Stimulated activated CD8-positive, alpha-beta memory T cell treated with anti-CD3 and anti-CD28 coated beads, Interleukin-15, amount 100 ng/mL, for 24 hours (primary cell): ENCODE data around the gene HOXD1.

Experiments used
- DNase-seq: peaks from one replicate; pipeline ENCODE4 v3.0.0-alpha.2; 2020; ENCODE audit warnings: low read depth

Gene HOXD1

GRCh38 chr2:176165370-176166050 is 23.0 kb upstream of the HOXD1 start:
- no peak for DNase-seq

GRCh38 chr2:176166272-176166671 is 22.2 kb upstream of the HOXD1 start:
- no peak for DNase-seq

DNA sequence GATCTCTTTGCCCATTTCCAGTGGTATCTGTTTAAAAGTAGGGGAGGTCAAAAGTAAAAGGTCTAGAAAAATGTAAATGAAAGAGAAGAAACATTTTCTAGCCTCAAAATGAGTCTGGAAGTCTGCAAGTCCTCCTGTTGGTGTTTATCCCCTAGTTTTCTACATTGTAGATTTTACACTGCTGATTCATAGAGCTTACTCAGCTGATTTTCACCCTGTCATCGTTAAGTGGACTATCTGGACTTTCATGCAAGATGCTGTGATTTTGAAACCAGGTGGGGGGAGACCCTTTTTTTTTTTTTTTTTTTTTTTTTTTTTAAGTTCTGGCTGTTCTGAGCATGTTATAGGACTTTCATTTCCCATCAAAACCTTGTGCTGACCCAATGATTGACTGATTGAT is 21.1 kb upstream of the HOXD1 start:
- no peak for DNase-seq

DNA sequence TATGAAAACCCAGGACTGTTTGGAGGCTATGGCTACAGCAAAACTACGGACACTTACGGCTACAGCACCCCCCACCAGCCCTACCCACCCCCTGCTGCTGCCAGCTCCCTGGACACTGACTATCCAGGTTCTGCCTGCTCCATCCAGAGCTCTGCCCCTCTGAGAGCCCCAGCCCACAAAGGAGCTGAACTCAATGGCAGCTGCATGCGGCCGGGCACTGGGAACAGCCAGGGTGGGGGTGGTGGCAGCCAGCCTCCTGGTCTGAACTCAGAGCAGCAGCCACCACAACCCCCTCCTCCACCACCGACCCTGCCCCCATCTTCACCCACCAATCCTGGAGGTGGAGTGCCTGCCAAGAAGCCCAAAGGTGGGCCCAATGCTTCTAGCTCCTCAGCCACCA is 19.3 kb upstream of the HOXD1 start:
- no peak for DNase-seq

- DNase-seq, result no peak
These were observed 18.8 kb upstream of the HOXD1 start for GRCh38 chr2:176169711-176170110.

DNA sequence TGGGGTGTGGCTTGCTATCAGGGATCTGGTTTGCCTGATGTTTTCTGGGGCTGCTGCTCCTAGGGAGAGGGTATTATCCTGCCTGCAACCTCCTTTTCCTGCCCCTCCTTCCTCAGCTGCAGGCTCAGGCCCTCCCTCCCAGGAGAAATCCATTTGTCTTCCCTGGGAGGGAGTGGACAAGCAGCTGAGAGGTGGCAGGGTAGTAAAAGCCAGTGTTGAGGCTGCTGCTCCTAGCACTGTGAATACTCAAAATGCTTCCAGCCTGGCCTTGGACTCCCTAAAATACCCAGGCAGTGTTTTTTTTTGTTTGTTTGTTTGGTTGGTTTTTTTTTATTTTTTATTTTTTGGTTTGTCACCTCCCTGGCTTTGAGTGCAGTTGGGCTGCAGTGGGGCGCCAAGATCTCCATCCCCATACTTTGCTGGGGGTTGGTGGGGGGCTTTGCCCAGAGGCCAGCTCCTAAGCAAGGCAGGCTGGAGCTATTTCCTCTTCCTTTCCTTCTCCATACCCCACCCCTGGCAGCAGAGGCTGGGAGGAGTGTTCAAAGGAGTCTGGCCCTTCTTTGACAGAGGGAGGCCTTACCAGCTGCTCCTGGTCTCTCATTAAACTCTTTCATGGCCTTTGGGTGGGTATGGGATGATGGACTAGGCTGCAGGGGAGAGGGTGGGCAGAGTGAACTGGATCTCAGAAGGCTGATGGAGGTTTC is 17.7 kb upstream of the HOXD1 start:
- no peak for DNase-seq

DNA sequence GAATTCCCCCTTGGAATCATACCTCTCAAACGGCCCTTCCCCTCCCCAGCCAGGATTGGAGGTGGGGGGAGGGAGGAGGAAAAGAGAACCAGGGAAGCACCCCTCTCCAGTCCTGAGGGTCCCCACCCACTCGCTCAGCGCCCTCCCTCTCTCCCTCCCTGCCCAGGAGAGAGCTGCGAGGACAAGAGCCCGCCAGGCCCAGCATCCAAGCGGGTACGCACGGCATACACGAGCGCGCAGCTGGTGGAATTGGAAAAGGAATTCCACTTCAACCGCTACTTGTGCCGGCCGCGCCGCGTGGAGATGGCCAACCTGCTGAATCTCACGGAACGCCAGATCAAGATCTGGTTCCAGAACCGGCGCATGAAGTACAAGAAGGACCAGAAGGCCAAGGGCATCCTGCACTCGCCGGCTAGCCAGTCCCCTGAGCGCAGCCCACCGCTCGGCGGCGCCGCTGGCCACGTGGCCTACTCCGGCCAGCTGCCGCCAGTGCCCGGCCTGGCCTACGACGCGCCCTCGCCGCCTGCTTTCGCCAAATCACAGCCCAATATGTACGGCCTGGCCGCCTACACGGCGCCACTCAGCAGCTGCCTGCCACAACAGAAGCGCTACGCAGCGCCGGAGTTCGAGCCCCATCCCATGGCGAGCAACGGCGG is 17.0 kb upstream of the HOXD1 start:
- DNase-seq, result no peak

GRCh38 chr2:176172007-176172894 is 16.2 kb upstream of the HOXD1 start:
- no peak for DNase-seq

DNA sequence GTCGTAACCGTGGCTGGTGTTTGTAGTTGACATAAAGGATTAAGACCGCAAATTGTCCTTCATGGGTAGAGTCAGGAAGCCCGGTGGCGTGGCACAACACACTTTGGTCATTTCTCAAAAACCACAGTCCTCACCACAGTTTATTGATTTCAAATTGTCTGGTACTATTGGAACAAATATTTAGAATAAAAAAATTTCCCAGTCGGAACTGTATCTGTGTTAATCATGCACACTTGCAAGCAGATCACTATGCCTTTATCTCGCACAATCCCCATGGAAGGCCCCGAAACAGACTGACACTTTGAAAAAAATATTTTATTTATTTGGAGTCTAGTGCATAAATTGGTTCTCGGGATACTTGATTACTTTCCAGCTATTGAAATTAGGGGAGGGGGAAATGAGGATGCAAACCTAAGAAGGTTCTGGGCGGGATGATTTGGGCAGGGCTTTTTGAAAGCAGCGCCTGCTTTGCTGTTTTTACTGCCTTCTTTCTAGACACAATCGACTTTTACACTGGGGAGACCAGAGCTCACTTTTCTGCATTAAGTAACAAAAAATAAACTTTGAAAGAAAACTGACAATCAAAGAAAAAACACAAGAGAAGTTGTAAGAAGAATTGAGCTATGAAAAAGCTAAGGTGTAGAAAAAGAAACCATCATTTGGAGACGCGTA is 15.4 kb upstream of the HOXD1 start:
- DNase-seq, result no peak

- DNase-seq, result no peak
These were observed 14.7 kb upstream of the HOXD1 start for GRCh38 chr2:176173567-176174381.

DNA sequence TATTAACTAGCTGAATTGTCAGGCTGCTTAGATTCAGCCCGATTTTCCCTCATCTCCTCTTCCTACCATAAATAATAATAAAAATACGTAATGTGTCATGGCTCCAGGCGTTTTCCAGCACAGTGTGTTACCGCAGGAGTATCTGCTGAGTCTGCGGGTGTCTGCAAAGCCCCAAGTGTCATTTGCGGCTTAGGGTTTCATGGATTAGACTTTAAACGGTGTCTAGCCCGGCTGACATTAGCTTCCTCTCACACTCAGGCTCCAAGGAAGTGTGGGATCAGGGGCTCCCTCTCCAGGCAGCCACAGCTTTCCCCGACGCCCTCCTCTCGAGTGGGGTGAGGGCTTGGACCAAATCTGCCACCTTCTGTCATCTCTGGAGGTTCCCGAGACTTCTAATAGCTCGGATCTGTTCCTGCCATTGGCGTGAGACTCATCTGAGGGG is 14.1 kb upstream of the HOXD1 start:
- no peak for DNase-seq

DNA sequence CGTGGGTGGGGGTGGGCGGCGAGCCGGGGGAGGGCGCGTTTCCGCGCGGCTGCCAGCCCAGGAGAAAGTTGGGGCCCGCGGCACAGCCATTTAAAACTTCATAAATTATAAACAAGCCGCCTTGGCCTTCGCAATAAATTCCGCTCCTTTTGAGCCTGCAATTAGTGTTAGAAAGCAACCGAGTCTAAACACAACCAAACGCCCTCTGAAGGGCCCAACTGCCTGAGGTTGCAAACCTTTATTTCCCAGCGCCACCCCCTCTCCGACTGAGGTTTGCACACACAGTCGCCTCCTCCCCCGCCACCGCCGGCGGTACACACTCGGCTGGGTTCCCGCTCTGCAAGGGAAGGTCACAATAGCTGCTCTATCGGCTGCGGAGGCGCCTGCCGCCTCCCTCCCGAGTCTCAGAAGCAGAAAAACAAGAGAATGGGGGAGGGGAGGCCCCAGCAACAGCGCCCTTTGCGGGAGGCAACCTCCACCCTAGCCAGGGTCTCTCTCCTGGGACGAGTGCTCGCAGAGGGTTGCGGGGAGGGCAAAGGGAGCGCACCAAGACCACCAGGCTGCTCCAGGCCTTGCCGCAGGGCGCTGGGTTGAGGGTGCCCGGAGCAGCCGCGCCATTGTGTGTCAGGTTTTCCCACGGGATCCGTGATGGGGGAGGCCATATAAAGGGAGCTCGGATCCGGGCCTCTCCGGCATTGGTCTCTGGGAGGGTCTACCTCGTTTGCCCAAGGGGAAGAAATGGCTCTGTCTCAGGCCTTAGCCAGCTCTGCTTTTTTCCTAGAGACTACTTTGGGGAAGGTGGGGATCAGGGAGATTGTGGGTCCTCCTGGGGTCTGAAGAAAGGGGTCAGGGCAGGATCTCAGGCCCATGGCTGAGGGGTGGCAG is 13.4 kb upstream of the HOXD1 start:
- DNase-seq, result no peak

GRCh38 chr2:176175709-176176607 is 12.5 kb upstream of the HOXD1 start:
- DNase-seq, result no peak

DNA sequence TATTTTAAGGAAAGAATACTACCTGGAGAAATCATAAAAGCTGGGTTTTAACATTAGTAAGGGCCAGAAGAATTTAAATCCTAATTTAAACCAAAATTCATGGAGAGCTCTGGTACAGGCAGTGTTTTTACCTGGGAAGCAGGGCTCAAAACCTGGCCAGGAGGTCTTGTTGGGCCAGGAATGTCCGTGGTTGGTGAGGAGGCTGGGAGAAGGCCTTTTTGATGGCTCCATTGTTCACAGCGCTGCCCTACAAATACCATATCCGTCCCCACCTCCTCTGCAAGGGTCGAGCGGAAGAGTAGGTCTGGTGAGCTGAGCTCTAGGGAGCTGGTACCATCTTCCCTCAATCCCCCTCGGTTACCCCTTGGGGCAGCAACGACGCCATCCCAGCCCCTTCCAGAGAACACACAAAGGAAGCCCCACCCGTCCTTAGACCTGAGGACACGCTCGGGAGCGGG is 10.9 kb upstream of the HOXD1 start:
- no peak for DNase-seq

GRCh38 chr2:176178038-176178756 is 10.3 kb upstream of the HOXD1 start:
- no peak for DNase-seq

DNA sequence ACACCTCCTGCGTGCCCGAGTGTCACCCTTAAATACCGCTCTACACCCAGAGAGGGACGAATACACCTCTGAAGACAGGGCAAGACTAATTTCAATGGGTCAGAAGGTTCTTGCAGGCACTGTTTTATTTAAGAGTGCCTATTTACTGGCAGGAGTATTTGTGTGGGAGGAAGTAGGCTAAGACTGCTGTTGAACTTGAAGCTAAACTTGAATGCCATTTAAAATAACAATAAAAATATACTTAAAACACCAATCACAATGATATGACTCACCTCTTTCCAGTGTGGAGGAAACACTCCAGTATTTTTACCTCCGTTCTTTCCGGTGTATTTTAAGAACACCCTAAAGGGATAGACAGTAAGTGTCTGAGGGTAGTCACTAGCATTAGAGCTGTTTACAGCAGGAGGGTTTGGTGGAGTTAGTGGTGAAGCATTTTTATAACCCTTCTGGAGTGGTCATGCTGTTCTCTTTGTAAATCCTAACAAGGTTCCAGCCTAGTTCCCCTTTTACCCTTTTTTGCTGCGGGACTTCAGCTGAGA is 9.6 kb upstream of the HOXD1 start:
- no peak for DNase-seq

DNA sequence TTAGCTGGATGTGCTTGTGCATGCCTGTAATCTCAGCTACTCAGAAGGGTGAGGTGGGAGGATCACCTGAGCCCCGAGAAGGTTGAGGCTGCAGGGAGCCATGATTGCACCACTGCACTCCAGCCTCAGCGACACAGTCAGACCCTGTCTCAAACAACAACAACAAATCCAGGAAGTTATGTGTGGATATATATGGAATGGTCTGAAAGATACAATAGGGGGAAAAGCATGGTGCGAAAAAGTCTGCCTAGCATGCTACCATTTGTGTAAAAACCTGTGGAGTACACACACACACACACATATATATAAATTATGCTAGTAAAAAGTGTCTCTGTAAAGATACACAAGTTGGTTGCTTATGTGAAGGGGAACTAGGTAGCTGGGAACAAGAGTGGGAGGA is 6.9 kb upstream of the HOXD1 start:
- DNase-seq, result no peak

- DNase-seq, result no peak
These were observed 5.8 kb upstream of the HOXD1 start for GRCh38 chr2:176182671-176183070.
